Neutrophil (primary cell): Measurements from ENCODE around the gene GAK.

Source experiments
- H3K27ac ChIP-seq: fragments of 200-600 bp; sonication (generic); 2 replicates; pipeline ENCODE4 v1.5.1; 2016; ENCODE audit warnings: mild to moderate bottlenecking, moderate library complexity
- H3K27me3 ChIP-seq: fragments of 200-600 bp; sonication (generic); 2 replicates; pipeline ENCODE4 v1.6.0; 2016; ENCODE audit warnings: mild to moderate bottlenecking
- H3K36me3 ChIP-seq: fragments of 200-600 bp; sonication (generic); 2 replicates; pipeline ENCODE4 v1.5.1; 2017
- H3K4me1 ChIP-seq, 2 experiments: fragments of 200-600 bp in 1 of 2; sonication (generic) in 1 of 2; 1 replicate in 1 of 2; 2 replicates in 1 of 2; pipeline versions ENCODE4 v1.5.1 to v1.6.1; 2013 to 2016; ENCODE audit warnings: low read depth in 1 of 2, low read length in 1 of 2, mild to moderate bottlenecking in 1 of 2, moderate library complexity in 1 of 2; ENCODE audit not compliant: control insufficient read depth in 1 of 2, insufficient read depth in 1 of 2
- H3K4me3 ChIP-seq, 2 experiments: fragments of 200-600 bp in 1 of 2; sonication (generic) in 1 of 2; 1 replicate in 1 of 2; 2 replicates in 1 of 2; pipeline ENCODE4 v1.5.1; 2013 to 2016; ENCODE audit warnings: low read depth in 1 of 2, low read length in 1 of 2, mild to moderate bottlenecking in 1 of 2, moderate library complexity in 1 of 2
- H3K9me3 ChIP-seq: fragments of 200-600 bp; sonication (generic); 2 replicates; pipeline ENCODE4 v1.5.1; 2016
- TF ChIP-seq, protein P1 (sequence below): fragments of 200-600 bp; sonication (generic); IDR thresholded peaks from 2 replicates; pipeline ENCODE4 v1.5.1; 2016; ENCODE audit warnings: antibody characterized with exemption

Gene GAK

DNA sequence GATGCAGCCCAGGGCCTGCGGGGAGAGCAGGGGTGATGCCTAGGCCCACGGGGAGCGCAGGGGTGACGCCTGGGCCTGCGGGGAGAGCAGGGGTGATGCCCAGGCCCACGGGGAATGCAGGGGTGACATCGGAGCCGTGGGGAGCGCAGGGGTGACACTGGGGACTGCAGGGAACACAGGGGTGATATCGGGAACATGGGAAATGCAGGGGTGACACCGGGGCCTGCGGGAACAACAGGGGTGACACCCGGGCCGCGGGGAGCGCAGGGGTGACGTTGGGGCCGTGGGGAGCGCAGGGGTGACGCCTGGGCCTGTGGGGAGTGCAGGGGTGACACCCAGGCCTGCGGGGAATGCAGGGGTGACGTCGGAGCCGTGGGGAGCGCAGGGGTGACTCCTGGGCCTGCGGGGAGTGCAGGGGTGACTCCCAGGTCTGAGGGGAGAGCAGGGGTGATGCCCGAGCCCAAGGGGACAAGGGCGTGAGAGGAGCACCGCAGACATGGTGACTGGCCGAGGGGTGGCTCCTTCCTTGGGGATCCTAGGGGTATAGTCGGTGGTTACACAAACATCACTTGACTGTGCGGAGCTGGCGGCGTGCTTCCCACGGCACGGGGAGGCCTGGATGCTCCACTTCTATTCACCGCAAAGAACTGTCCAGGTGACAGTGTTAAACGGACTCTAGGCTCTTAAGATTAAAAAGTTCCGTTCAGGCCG lies 38.0 kb downstream of the GAK start:
- no peaks in the 10 kb centered on the region for H3K27me3 ChIP-seq
- H3K4me3 ChIP-seq: no peak overlapping the region
- H3K4me1 ChIP-seq: no peaks in the 10 kb centered on the region
- H3K27ac ChIP-seq: no peak overlapping the region
- TF ChIP-seq, protein P1, sequence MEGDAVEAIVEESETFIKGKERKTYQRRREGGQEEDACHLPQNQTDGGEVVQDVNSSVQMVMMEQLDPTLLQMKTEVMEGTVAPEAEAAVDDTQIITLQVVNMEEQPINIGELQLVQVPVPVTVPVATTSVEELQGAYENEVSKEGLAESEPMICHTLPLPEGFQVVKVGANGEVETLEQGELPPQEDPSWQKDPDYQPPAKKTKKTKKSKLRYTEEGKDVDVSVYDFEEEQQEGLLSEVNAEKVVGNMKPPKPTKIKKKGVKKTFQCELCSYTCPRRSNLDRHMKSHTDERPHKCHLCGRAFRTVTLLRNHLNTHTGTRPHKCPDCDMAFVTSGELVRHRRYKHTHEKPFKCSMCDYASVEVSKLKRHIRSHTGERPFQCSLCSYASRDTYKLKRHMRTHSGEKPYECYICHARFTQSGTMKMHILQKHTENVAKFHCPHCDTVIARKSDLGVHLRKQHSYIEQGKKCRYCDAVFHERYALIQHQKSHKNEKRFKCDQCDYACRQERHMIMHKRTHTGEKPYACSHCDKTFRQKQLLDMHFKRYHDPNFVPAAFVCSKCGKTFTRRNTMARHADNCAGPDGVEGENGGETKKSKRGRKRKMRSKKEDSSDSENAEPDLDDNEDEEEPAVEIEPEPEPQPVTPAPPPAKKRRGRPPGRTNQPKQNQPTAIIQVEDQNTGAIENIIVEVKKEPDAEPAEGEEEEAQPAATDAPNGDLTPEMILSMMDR: no peak
- H3K9me3 ChIP-seq: no peaks in the 10 kb centered on the region
- peaks cover 90% of the 10 kb centered on the region for H3K36me3 ChIP-seq

DNA sequence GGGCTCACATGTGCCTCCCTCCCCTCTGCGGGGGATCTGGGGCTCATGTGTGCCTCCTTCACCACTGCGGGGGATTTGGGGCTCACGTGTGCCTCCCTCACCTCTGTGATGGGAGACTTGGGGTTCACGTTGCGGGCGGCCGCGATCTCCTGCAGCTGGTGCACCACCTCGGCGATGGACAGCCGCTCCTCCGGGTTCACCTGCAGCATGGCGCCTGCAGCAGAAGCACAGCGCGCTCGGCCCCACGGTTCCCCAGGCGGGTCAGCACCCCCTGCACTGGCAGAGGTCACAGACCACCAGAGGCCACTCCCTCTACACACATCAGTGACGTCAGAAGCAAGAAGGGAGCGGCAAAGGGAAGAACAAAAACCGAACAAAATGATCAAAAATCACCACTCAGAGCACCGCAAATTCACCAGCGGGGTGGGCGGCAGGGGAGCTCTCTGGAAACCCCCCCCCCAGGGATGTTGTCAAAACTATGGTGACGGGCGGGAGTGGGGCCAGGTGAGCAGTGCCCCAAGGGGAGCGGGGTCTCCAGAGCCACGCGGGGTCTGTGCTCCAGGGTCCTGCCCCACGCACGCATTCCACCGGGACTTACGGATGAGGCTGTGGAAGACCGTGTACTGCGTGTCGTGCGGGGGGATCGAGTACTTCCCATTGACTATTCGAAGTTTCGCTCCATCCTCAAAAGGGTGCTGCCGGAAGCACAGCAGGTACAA lies 38.7 kb downstream of the GAK start:
- TF ChIP-seq, protein P1: no peak
- peaks cover 93% of the 10 kb centered on the region for H3K36me3 ChIP-seq

DNA sequence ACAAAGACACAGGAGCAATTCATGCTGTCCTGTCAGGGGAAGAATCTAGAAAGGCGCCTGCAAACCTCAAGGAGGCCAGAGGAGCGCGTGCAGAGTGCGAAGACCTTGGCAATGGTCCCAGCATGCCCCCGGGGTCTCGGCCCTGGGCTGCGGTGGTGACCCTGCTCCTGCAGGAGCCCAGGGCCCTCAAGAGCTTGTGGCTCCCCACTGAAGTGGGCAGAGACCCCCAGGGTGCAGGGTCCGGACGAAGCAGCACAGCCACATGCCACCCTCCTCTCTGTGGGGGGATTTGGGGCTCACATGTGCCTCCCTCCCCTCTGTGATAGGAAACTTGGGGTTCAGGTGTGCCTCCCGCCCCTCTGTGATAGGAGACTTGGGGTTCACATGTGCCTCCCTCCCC lies 39.3 kb downstream of the GAK start:
- peaks cover 95% of the 10 kb centered on the region for H3K36me3 ChIP-seq
- H3K27me3 ChIP-seq: no peaks in the 10 kb centered on the region
- no peak overlapping the region for H3K4me3 ChIP-seq
- H3K4me1 ChIP-seq: no peaks in the 10 kb centered on the region
- no peaks in the 10 kb centered on the region for H3K9me3 ChIP-seq
- TF ChIP-seq, protein P1: no peak
- no peak overlapping the region for H3K27ac ChIP-seq

More for the DNA sequence above, 38.7 kb downstream of the GAK start:
- Histone ChIP-seq H3K4me3 (no peak overlapping the region), H3K4me1 (no peaks in the 10 kb centered on the region), H3K9me3 (no peaks in the 10 kb centered on the region), H3K27ac (no peak overlapping the region), H3K27me3 (no peaks in the 10 kb centered on the region)

DNA sequence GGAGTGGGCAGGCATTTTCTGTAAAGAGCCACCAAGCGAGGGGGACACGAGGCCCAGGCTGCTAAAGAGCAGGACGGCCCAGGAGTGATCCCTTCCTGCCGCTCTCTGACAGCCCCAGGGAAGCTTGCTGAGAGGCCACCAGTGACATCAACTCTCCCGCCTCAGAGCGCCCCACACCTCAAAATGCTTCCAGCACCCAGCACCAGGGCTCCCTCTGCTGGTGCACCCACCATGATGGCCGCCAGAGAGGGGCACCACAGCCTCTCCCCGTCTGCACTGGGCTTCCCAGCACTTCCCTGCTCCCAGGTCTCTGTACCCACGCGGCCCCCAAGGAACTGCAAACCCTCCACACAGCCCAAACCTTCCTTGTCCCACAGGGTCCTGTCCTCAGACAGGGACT lies 40.4 kb downstream of the GAK start:
- Histone ChIP-seq H3K27me3 (no peaks in the 10 kb centered on the region), H3K4me1 (no peaks in the 10 kb centered on the region), H3K9me3 (no peaks in the 10 kb centered on the region), H3K4me3 (no peak overlapping the region), H3K36me3 (peaks cover 95% of the 10 kb centered on the region), H3K27ac (no peak overlapping the region)
- TF ChIP-seq, protein P1: no peak

DNA sequence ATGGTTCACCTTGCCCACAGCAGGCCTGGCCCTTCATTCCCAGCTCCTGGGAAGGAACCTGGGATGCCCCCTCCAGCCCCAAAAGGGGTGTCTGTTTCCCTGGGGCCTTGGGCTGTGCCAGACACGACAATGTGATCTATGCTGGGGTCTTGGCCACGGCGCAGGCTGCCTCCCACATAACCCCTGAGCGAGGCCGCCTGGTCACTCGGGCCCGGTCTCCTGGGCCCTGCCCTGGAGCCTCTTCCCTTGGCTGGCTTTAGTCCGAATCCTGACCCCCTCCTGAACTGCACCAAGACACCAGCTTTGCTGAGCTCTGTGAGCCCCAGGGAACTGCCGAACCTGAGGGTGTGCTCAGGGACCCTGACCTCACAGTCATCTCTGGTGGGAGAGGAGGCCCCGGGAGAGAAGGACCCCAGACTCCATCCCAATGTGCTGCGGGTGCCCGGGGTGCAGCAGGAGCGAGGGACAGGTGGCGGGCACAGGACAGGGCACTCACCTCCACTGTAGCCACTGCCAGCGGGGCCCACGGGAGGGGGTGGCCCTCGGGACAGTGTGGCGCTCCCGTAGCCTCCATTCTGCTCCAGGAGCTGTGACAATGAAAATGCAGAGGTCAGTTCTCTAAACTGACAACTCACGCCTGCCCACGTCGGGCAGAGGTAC lies 42.0 kb downstream of the GAK start:
- no peaks in the 10 kb centered on the region for H3K4me1 ChIP-seq
- no peak overlapping the region for H3K27ac ChIP-seq
- peaks cover 95% of the 10 kb centered on the region for H3K36me3 ChIP-seq
- TF ChIP-seq, protein P1: no peak
- no peaks in the 10 kb centered on the region for H3K27me3 ChIP-seq
- no peaks in the 10 kb centered on the region for H3K9me3 ChIP-seq
- H3K4me3 ChIP-seq: no peak overlapping the region
